Ecto neural progenitor cell (in vitro differentiated cells): Measurements from ENCODE around the gene USP7.

Experiments used
- DNase-seq: peaks from one replicate; pipeline ENCODE4 v3.0.0-alpha.2; 2018; ENCODE audit warnings: low spot score

Gene USP7

DNA sequence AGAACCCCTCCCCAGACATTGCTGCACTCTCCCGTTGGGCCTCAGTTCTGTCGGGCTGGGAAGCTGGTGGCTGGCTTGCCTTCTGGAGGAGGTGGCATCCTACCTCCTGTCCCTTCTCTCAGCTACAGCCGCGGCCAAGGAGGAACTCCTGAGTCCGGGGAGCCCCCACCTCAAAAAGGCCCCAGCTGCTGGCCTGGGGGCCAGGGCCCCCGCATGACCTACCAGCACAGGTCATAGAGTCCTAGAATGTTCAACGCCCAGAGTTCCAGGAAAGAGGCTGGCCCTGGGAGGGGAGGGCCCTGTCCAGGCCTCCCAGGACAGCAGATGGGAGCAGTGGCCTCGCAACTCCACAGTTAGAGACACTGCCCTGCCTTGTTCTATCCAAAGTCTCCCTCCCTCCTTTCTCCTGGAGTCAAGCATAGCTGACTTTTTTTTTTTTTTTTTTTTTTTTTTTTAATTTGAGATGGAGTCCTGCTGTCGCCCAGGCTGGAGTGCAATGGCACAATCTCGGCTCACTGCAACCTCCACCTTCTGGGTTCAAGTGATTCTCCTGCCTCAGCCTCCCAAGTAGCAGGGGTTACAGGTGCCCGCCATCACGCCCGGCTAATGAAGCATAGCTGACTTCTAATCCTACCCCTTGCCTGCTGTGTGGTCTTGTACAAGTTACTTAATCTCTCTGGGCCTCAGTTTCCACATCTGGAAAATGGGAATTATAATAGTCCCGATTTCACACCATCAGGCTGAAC lies 102.0 kb downstream of the USP7 start:
- no peak for DNase-seq

DNA sequence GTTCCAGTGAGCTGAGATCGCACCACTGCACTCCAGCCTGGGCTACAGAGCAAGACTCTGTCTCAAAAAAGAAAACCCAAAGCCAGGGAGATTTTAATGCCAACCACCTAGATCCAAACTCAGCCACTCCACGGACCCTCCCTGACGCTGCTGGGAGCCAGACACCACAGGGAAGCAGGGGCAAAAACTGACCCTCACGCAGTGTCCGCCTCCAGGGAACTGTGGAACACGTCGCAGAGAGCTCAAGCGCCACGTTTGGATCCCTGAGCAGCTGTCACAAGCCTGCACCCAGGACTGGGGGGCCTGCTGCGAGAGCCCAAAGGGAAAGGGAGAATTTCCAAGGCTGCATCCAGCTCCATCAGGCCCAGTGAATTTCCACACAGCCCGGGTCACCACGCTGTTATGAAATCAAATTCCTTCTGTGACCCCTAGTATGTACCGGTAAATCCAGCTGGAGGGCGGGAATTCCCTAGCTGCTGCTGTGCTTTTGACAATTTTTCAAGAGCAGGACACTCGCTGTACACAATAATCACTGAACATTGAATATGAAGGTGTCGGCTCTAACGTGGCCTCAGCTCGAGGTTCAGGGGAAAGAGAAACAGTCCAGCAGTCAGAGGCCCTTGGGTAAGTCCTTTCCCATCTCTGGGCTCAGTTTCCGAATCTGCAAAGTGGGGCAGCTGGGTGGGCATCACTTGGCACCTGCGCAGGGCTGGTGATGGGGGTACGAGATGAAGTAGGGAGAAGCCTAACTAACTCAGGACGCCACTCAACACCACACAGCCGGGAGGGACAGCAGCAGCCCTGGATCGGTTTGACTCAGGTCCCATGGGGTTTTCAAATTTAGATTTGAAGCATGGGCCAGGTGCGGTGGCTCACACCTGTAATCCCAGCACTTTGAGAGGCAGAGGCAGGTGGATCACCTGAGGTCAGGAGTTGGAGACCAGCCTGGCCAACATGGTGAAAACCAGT lies 103.5 kb downstream of the USP7 start:
- DNase-seq = no peak

DNA sequence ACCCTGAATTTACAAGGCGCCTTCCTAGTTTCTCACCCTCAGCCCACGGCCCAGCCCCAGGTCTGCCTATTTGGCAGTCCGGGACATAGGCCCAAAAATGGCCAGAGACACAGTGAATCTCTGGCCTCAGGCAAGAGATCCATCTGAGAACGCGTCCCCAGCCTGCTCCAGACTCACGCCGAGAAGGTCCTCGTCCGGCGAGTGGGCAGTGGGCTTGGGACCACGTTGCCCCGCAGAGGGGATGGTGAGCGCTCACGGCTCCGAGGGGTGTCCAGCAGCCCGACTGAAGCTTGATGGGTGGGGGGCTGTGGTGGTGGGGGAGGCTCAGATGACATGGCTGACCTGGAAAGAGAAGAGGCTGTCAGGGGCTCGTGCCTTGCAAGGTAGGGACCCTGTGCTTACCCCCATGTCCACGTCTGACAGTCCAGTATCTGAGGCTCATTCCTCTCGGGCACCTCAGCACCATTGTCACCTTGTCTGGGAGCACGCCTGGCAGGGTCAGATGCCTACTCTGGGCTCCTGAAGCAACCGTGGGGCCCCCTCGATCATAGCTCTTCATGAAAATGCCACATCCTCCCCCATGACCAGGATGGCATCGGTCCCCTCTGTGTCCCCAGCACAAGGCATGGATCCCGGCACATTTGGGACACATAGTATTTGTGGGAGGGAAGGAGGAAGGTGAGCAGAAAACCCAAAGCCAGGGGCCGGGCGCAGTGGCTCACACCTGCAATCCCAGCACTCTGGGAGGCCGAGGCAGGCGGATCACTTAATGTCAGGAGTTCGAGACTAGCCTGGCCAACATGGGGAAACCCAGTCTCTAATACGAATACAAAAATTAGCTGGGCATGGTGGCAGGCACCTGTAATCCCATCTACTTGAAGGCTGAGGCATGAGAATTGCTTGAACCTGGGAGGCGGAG lies 104.5 kb downstream of the USP7 start:
- DNase-seq = no peak

DNA sequence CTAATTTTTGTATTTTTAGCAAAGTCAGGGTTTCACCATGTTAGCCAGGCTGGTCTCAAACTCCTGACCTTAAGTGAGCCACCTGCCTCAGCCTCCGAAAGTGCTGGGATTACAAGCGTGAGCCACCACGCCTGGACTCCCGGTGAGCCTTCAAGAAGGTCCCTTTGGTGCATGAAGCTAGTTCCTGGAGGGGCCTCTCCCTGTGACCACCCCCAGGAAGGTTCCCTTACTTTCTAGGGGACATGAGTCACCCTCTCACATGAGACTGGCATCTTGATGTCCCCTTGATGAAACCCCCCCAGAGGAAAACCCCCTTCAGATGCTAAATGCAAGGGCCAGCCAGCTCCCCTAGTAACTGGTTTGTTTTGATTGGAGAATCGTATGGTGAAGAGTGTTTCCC lies 107.7 kb downstream of the USP7 start:
- DNase-seq = no peak

DNA sequence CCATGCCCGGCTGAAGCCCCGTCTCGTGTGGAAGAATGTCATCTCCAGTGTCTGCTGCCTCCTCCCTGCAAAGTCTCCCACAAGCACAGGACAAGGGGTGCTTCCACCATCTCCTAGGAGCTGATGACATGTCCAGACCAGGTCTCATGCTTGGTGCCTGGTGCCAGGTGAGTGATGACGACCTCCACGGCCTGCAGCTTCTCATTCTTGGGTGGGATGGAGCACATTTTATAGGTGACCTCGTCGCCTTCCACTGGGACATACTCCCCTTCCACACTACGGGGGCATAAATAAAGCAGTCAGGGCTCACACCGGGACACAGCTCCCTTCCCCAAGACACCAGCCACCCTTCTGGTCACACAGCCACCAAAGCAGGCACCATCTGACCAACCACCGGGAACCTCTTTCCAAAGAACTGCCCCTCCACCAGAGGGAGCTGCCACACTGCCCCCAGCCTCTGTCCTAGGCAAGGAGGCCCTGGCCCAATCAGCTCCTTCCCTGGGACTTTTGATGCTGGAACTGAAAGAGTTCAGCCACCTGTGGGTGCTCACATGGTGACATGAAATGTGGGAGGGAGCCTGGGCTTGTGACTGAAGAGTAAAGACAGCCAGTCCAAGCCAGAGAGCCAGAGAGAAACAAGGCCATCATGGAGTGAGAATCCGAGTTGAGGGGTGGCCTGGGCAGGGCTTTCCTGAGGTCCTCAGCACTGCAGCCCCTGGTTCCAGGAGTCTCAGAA lies 108.5 kb downstream of the USP7 start:
- no peak for DNase-seq

DNA sequence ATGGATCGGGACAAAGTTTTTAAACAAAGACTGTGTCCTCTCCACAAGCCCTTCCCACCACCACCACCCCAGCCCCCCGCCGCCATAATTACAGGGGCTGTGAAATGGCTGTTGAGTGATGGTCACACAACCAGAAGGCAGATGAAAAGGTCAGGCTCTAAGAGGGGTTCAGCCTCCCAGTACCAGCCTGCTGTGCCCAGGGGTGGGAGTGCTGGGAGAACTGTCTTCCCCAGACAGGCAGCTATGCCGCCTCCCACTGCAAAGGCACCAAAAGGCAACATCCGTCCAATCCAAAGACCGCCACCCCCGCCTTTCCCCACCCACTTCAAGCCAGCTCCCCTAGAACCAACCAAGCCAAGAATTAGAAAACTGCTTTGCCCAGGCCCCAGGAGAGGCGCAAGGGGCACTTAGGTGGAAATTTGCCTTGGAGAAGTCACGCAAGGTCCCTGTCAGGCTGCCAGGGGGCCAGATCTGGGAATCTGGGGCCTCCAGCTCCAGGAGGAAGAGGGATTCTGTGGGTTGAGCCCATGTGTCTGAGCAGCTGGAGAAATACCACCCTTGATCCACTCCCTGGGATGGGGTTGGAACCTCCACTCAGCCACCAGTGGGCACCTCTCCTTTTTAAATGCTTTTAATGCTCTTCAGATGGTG lies 109.3 kb downstream of the USP7 start:
- no peak for DNase-seq

DNA sequence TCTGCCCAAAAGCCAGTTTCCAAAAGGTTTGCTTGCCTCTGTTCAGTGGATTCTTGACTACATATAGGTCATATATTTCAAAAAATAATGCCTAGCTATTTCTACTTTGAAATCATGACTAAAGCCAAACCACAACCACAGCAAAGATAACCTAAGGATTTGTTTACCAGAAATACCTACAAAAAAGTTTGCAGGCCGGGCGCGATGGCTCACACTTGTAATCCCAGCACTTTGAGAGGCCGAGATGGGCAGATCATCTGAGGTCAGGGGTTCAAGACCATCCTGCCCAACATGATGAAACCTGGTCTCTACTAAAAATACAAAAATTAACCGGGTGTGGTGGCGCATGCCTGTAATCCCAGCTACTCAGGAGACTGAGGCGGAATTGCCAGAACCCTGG lies 110.1 kb downstream of the USP7 start:
- DNase-seq = no peak

DNA sequence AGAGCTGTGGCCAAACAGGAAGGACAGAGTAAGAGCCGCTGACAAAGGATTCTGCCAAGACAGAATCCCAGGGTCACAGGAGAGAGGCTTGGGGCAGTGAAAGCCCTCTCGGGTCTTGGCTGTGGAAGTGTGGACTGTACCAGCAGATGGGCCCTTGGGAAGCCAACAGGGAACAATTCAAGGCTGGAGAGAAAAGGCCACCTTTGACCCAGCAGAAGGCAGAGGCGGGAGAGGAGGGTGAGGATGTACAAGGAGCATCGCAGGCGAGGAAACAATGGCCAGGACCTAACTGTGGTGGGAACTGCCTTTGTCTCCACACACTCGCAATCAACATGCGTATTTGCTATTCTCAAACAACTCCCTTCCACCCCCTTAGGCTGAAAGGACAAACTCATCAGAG lies 110.6 kb downstream of the USP7 start:
- no peak for DNase-seq

DNA sequence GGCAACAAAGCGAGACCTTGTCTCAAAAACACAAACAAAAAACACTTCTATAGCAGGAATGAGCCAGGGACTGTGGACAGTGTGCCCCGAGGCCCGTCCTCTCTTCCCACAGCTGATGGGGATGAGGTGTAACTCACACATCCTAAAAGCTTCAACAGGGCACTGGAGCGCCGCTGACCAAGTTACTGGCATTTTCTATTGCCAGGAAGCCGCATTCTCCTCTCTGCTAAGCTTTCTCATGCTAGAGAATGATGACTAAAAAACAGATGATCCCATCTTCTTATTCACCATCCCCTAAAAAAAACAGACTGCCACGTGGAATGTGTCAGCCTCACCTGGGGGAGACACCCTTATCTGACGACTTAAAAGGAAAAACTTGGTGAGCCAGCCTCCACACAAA lies 111.2 kb downstream of the USP7 start:
- no peak for DNase-seq

DNA sequence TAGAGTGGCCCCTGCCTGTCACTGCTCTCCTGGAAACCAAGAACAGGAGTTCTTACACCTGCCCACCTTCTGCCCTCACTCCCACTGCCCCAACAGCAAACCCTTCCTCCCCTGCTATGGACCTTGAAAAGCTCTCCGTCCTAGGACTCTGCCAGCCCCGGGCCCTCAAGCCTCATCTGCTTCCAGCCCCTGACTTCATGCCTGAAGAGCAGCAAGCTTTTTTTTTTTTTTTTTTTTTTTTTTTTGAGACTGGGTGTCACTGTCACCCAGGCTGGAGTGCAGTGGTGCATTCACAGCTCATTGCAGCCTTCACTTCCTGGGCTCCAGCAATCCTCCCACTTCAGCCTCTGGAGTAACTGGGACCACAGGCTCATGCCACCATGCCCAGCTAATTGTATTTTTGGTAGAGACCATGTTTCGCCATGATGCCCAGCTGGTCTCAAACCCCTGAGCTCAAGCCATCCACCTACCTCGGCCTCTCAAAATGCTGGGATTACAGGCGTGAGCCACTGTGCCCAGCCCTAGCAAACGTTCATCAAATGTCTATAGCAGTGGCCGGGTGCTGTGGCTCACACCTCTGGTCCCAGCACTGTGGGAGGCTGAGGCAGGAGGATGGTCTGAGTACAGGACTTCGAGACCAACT lies 111.8 kb downstream of the USP7 start:
- no peak for DNase-seq

DNA sequence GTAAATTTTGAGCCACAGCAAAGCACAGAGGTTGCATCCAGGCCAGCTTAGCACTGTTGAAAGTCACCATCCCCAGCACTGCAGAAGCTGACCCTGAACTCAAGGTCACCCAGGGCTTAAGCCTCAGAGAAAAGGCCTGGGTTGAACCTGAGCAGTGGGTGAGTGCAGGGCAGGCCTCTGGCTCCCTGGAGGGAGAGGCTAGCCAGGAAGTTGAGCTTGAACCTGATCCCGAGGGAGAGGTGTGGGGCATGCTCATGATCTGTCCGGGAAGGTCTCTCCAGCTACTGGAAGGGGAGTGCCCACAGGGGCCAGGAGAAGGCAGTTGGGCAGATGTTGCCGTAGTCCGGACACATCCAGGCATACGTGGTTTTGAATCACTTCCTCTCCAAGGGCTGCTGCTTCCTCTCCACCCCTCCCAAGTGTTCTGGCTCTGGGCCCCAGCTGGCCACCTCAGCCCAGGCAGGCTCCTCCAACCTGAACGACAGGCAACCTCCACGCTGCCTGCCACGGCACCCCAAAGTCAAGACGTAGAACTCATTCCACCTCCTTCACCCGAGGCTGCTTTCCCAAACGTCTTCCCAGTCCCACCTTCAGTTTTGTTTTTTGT lies 113.3 kb downstream of the USP7 start:
- no peak for DNase-seq

DNA sequence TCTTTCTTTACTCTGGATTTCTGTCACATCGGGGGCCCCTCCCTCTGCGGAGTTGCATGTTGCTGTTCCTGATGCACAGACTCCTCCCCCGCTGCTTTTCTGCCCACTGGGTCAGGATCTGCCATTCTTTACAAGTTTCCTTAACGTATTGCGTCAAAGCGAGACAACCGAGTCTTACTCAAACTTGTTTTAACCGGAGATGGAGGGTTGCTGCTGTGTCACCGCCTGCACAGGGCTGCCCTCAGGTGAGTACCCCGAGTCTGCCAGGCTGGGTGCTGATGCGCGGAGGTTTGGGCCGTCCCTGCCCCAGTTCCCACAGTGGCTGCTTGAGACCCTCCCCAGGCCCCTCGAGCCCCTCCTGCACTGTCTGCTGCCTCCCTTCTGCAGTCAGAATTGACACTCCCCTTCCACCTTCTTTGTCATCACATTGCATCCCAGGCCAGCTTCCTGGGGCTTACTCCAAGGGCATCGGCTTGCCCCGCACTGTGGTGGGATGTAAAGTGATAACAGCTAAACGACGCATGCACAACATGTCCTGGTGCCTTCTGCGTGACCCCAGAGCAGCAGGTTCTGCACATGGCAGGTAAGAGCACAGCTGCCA lies 114.2 kb downstream of the USP7 start:
- no peak for DNase-seq

DNA sequence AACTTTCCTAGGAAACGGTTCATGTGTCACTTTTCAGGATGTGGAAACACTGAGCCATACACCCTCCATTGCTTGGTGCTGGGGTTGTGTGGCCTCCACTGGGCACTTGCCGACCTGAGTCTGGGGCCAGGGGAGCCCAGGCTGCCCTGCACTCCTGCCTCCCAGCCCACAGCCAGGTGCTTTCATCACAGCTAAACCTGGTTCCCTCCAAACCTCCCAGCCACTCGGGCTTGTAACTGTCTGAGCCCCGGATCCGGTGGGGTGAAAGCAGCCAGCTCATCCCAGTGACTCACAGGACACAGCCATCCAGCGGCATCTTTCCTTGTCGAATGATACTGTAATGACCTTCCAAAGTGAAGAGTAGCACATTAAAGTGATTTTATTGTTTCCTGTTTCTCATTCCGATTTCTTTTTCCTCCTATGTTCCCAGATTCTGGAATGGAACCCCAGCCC lies 114.7 kb downstream of the USP7 start:
- peak; percentile 29 for DNase-seq

DNA sequence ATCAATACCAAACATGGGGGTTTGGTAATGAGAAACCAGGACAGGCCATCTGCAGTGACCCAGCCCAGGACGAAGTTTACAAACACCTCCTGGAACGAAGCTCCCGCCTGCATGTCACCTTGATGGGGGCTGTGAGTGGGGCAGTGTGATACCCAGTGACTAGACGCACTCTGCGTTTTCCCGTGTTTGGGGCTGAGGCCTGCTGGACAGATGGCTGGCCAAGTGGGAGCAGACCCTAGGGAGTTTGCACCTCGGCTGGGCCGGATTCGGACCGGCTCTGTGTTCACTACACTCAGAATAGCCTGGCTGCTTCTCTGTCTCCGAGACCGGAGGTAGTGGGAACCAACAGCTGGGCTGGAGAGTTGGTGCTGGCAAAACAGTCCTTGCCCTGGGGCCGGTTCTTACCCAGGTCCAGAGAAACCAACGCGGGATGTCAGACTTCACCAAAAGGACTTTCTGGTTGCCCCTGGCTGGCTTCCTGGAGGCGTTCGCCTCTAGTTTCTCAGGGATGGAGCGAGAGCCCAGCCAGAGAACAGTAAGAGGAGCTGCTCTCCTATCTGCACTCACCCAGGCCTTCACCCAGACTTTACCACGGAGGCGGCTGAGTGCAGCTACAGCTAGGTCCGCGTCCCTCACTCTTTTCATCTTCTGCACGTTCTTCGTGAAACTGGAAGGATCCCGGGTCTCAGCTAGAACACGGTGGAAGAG lies 115.3 kb downstream of the USP7 start:
- DNase-seq = peak; percentile 24

DNA sequence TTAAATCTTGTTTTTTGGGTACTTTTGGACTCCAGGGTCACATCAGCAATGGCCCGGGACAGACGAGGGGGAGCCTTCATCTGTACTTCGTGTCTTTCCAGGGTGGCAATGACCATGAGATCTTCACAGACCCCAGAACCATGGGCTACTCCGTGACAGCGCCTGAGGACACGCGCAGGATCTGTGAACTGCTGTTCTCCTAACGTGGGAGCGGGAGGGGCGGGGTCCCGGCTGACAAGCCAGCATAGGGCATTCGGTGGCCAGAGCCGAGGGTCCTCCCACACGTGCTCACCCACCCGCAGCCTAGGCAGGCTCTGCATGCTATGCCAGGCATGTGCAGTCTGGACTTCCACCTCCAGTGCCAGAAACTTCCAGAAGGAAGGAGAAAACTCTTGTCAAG lies 116.1 kb downstream of the USP7 start:
- DNase-seq = peak; percentile 48

DNA sequence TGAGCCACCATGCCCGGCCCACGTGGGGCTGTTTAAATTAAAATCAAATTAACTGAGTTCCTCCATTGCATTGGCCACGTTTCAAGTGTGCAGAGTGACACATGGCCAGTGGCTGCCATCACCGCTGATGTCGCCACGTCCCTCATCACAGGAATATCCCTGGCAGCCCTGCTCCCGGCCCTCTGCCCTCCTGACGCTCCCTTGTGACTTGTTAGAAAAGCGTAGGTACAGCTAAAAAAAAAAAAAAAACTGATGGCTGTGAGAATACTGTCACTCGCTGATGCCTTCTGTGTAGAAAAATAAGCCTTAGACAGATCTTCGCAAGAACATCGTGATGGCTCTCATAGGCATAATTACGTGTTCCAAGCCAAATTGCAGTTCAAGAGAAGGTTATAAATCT lies 116.6 kb downstream of the USP7 start:
- DNase-seq = peak; percentile 33

DNA sequence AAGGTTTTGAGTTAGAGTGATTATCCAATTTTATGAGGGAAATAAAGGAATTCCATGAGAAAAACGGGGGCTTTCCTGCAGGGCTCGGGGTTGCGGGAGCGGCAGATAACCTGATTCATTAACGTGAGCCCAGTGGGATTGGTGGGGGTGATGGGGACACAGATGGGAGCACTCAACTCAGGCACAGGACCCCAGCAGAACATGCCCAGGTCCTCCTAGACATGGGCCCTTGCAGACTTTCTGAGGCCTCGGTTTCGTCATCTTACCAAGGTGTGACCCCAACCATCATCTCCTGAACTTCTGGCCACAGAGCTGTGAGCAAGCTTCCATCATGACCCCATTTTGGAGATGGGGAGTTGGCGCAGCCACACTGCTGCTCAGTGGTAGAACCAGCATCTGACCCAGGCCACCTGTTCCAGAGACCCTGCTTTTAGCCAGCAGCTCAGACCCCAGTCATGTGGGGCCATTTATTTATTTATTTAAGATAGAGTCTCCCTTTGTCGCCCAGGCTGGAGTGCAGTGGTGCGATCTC lies 117.2 kb downstream of the USP7 start:
- DNase-seq = no peak

DNA sequence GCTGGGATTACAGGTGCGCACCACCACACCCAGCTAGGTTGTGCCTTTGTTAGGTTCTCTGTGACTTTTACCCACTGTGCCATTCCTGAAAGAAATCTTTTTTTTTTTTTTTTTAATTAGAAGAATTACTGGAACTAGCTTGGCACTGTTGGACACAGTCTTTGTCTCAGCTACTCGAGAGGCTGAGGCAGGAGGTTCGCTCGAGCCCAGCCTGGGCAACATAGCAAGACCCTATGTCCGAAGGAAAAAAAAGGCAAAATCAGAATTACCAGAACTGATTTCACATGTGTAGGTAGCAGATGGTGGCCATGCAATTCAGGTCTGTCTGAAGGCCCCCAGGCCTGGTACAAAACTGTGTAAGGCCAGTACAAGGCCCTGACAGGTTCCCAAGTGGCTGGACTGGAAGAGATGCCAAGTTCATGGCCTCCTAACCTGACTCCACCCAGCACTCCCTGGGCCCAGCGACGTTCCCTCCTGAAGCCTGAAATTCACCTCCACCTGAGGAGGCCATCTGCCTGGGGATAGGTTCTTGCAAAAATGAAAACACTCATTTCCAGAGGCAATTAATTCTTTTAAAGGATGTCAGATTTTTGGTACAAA lies 117.9 kb downstream of the USP7 start:
- no peak for DNase-seq
